PC-3 (cell line): ENCODE measurements around the gene SSNA1. TPM values are rescaled to one million over a fixed set of nuclear protein-coding genes. Genes with fewer than 3 reads are reported as not detected.

Experiments used
- ATAC-seq: fragments of 200-7000 bp; cut with Tn5 transposase; 2 replicates; pipeline ENCODE4 v1.9.1; 2020; ENCODE audit warnings: mild to moderate bottlenecking, moderate library complexity
- BruUV-seq: library from RNA; stranded (reverse); fragments of 400-500 nt; replicated peaks from 2 replicates; lab custom pipeline; 2021; lab: Mats Ljungman, UMichigan
- CTCF ChIA-PET: fragments of 300-600 bp; sonication (Branson Sonifier 250); formaldehyde crosslinking; loops from one replicate; lab custom pipeline; 2022; ENCODE audit warnings: antibody characterized with exemption; lab: Charles Lee
- POLR2A ChIA-PET: fragments of 300-600 bp; sonication (Branson Sonifier 250); formaldehyde crosslinking; loops from one replicate; lab custom pipeline; 2022; ENCODE audit warnings: antibody characterized with exemption; ENCODE audit not compliant: unreplicated experiment; lab: Charles Lee
- DNase-seq: peaks from one replicate; pipeline ENCODE4 v3.0.0-alpha.2; 2015
- H2AFZ ChIP-seq: fragments of 300-600 bp; sonication (generic); 2 replicates; pipeline ENCODE4 v1.6.0; 2016; ENCODE audit warnings: antibody characterized with exemption, low read length
- H3F3A ChIP-seq: fragments of 300-600 bp; sonication (generic); one replicate; pipeline ENCODE4 v1.6.0; 2017; ENCODE audit warnings: antibody characterized with exemption, low read length, control low read depth, mild to moderate bottlenecking; ENCODE audit not compliant: unreplicated experiment
- H3K27ac ChIP-seq: fragments of 300-600 bp; sonication (generic); 2 replicates; pipeline ENCODE4 v1.5.1; 2016; ENCODE audit warnings: mild to moderate bottlenecking, low read length
- H3K27me3 ChIP-seq: fragments of 300-600 bp; sonication (generic); 2 replicates; pipeline ENCODE4 v1.6.1; 2016; ENCODE audit warnings: low read length, mixed read lengths
- H3K36me3 ChIP-seq: fragments of 300-600 bp; sonication (generic); 2 replicates; pipeline ENCODE4 v1.6.1; 2016; ENCODE audit warnings: low read depth, mixed run types, low read length, mixed read lengths
- H3K4me1 ChIP-seq: fragments of 300-600 bp; sonication (generic); 2 replicates; pipeline ENCODE4 v1.5.1; 2016; ENCODE audit warnings: low read length; ENCODE audit not compliant: insufficient read depth
- H3K4me2 ChIP-seq: fragments of 300-600 bp; sonication (generic); 2 replicates; pipeline ENCODE4 v1.6.0; 2016; ENCODE audit warnings: low read length
- H3K4me3 ChIP-seq: fragments of 300-600 bp; sonication (generic); 2 replicates; pipeline ENCODE4 v1.5.1; 2016; ENCODE audit warnings: mild to moderate bottlenecking, low read length, mixed read lengths
- H3K79me2 ChIP-seq: fragments of 300-600 bp; sonication (generic); 2 replicates; pipeline ENCODE4 v1.6.1; 2017; ENCODE audit warnings: low read length, mixed read lengths
- H3K9ac ChIP-seq: fragments of 300-600 bp; sonication (generic); 2 replicates; pipeline ENCODE4 v1.6.0; 2016; ENCODE audit warnings: mild to moderate bottlenecking, low read length
- H3K9me2 ChIP-seq: fragments of 300-600 bp; sonication (generic); replicated peaks from 2 replicates; pipeline ENCODE4 v1.6.1; 2016; ENCODE audit warnings: mixed run types, low read length, mixed read lengths
- H3K9me3 ChIP-seq: fragments of 300-600 bp; sonication (generic); 2 replicates; pipeline ENCODE4 v1.6.1; 2016; ENCODE audit warnings: low read length, mixed read lengths
- H4K20me1 ChIP-seq: fragments of 300-600 bp; sonication (generic); 2 replicates; pipeline ENCODE4 v1.6.1; 2016; ENCODE audit warnings: low read length, mixed read lengths
- EZH2 ChIP-seq: fragments of 300-600 bp; sonication (generic); IDR thresholded peaks from one replicate; pipeline ENCODE4 v1.6.1; 2017; ENCODE audit warnings: antibody characterized with exemption, mild to moderate bottlenecking, low read length; ENCODE audit not compliant: unreplicated experiment
- EZH2phosphoT487 ChIP-seq: fragments of 300-600 bp; sonication (generic); IDR thresholded peaks from 2 replicates; pipeline ENCODE4 v1.6.1; 2018; ENCODE audit warnings: mild to moderate bottlenecking, antibody characterized with exemption, low read length, borderline replicate concordance
- intact Hi-C: fragments of 100-400 bp; cut with micrococcal nuclease; formaldehyde crosslinking; loops from 2 replicates; pipeline ENCODE4 v1.9.0; 2023
- total RNA-seq: library from RNA; depleted of rRNA; stranded (reverse); fragments of >200 nt; gene quantifications from 2 replicates; pipeline ENCODE4 v1.2.3, GENCODE V29; 2014
- TF ChIP-seq, protein P1 (sequence below): fragments of 300-600 bp; sonication (generic); conservative IDR thresholded peaks from 2 replicates; pipeline ENCODE4 v1.5.1; 2017; ENCODE audit warnings: antibody characterized with exemption, low read depth, mild to moderate bottlenecking, low read length

The SSNA1 gene
- total RNA-seq, 1 experiment from 2014 or later = 123 TPM

- H3F3A ChIP-seq = no peaks in the 10 kb centered on the region
- no peaks in the 10 kb centered on the region for H3K36me3 ChIP-seq
- H3K79me2 ChIP-seq = no peaks in the 10 kb centered on the region
- H3K9me3 ChIP-seq = no peaks in the 10 kb centered on the region
- no peak for TF ChIP-seq EZH2
- TF ChIP-seq, protein P1, sequence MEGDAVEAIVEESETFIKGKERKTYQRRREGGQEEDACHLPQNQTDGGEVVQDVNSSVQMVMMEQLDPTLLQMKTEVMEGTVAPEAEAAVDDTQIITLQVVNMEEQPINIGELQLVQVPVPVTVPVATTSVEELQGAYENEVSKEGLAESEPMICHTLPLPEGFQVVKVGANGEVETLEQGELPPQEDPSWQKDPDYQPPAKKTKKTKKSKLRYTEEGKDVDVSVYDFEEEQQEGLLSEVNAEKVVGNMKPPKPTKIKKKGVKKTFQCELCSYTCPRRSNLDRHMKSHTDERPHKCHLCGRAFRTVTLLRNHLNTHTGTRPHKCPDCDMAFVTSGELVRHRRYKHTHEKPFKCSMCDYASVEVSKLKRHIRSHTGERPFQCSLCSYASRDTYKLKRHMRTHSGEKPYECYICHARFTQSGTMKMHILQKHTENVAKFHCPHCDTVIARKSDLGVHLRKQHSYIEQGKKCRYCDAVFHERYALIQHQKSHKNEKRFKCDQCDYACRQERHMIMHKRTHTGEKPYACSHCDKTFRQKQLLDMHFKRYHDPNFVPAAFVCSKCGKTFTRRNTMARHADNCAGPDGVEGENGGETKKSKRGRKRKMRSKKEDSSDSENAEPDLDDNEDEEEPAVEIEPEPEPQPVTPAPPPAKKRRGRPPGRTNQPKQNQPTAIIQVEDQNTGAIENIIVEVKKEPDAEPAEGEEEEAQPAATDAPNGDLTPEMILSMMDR = no peak
- no peaks in the 10 kb centered on the region for H3K4me1 ChIP-seq
- CTCF ChIA-PET = no interaction called here
- H2AFZ ChIP-seq = no peak overlapping the region
- no peak overlapping the region for H3K27ac ChIP-seq
- no peak overlapping the region for H3K4me3 ChIP-seq
- no peaks in the 10 kb centered on the region for H3K9me2 ChIP-seq
- H3K4me2 ChIP-seq = no peak overlapping the region
- no peak overlapping the region for H3K9ac ChIP-seq
- DNase-seq (no peak), ATAC-seq (no peak)
- H4K20me1 ChIP-seq = no peaks in the 10 kb centered on the region
- 0 out of 2 replicates have a peak, but pooled peaks cover 2% of the 10 kb centered on the region for H3K27me3 ChIP-seq
- intact Hi-C loops = no loop called here
- POLR2A ChIA-PET = no interaction called here
- no TSS peak for BruUV-seq
These were observed 45.0 kb upstream of the SSNA1 start for GRCh38 chr9:137143459-137143858.

- no peaks in the 10 kb centered on the region for H4K20me1 ChIP-seq
- no peaks in the 10 kb centered on the region for H3F3A ChIP-seq
- ChIA-PET POLR2A (no interaction called here), CTCF (no interaction called here)
- DNase-seq = no peak
- no peaks in the 10 kb centered on the region for H3K9me2 ChIP-seq
- no peaks in the 10 kb centered on the region for H3K27me3 ChIP-seq
- no peak overlapping the region for H3K4me3 ChIP-seq
- no TSS peak for BruUV-seq
- no peaks in the 10 kb centered on the region for H3K36me3 ChIP-seq
- H3K9ac ChIP-seq = no peak overlapping the region
- no peak overlapping the region for H3K4me2 ChIP-seq
- ATAC-seq = no peak
- intact Hi-C loops = no loop called here
- no peak overlapping the region for H3K27ac ChIP-seq
- no peaks in the 10 kb centered on the region for H3K9me3 ChIP-seq
- TF ChIP-seq, protein P1 = no peak
- no peak for TF ChIP-seq EZH2
- TF ChIP-seq EZH2phosphoT487 = no peak
- H3K79me2 ChIP-seq = no peaks in the 10 kb centered on the region
- H2AFZ ChIP-seq = no peak overlapping the region
- no peaks in the 10 kb centered on the region; the same call in 1 of the 2 replicates for H3K4me1 ChIP-seq
These were observed 42.5 kb upstream of the SSNA1 start for GRCh38 chr9:137145731-137146526.

DNA sequence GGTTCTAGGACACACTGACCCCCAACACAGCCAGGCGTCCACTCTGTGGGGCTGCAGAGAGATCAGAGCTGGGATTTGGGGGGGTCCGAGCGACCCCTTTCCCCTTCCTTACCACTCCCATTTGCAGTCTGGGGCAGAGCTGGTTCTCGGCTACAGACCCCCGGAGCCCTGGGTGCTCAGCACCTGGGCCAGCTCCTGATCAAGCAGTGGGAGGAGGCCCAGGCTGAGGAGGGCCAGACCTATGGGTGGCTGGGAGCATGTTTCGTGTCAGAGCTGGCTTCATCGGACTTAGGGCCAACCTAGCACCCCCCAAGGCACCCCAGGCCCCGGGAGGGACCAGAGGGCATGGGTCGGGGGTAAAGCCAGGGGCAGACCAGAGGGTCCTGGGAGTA is 42.0 kb upstream of the SSNA1 start:
- Histone ChIP-seq H3K4me3 (no peak overlapping the region), H3F3A (no peaks in the 10 kb centered on the region), H4K20me1 (no peaks in the 10 kb centered on the region), H3K9ac (no peak overlapping the region), H3K9me2 (no peaks in the 10 kb centered on the region), H3K27ac (no peak overlapping the region), H3K4me2 (no peak overlapping the region), H2AFZ (no peak overlapping the region), H3K9me3 (no peaks in the 10 kb centered on the region), H3K36me3 (no peaks in the 10 kb centered on the region), H3K79me2 (no peaks in the 10 kb centered on the region), H3K4me1 (no peaks in the 10 kb centered on the region; the same call in 1 of the 2 replicates), H3K27me3 (no peaks in the 10 kb centered on the region)
- ChIA-PET POLR2A (no interaction called here), CTCF (no interaction called here)
- intact Hi-C loops = no loop called here
- DNase-seq (no peak), ATAC-seq (no peak)
- TF ChIP-seq EZH2 (no peak), EZH2phosphoT487 (no peak)
- TF ChIP-seq, protein P1 = no peak
- no TSS peak for BruUV-seq
